GM13976 (cell line): Measurements from ENCODE around the gene CCDC88B.

Experiments
- DNase-seq: peaks from one replicate; pipeline ENCODE4 v3.0.0; 2012; ENCODE audit warnings: low spot score
- in situ Hi-C: fragments of 300-500 bp; cut with MboI; formaldehyde crosslinking; loops from one replicate; pipeline ENCODE4 v1.12.0; 2022; ENCODE audit warnings: low sequenced_read_pairs, mixed read lengths, inconsistent platforms; ENCODE audit not compliant: unreplicated experiment
- TF ChIP-seq, protein P1 (sequence below): IDR thresholded peaks from 2 replicates; pipeline ENCODE4 v1.5.1; 2012; ENCODE audit warnings: borderline replicate concordance, mild to moderate bottlenecking; ENCODE audit not compliant: insufficient read depth; ENCODE audit errors: extremely low read depth, missing control alignments, control extremely low read depth

The CCDC88B gene

GRCh38 chr11:64378335-64378880 is 38.4 kb downstream of the CCDC88B start:
- no peak for DNase-seq
- in situ Hi-C loops = no loop called here
- TF ChIP-seq, protein P1, sequence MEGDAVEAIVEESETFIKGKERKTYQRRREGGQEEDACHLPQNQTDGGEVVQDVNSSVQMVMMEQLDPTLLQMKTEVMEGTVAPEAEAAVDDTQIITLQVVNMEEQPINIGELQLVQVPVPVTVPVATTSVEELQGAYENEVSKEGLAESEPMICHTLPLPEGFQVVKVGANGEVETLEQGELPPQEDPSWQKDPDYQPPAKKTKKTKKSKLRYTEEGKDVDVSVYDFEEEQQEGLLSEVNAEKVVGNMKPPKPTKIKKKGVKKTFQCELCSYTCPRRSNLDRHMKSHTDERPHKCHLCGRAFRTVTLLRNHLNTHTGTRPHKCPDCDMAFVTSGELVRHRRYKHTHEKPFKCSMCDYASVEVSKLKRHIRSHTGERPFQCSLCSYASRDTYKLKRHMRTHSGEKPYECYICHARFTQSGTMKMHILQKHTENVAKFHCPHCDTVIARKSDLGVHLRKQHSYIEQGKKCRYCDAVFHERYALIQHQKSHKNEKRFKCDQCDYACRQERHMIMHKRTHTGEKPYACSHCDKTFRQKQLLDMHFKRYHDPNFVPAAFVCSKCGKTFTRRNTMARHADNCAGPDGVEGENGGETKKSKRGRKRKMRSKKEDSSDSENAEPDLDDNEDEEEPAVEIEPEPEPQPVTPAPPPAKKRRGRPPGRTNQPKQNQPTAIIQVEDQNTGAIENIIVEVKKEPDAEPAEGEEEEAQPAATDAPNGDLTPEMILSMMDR = no peak

DNA sequence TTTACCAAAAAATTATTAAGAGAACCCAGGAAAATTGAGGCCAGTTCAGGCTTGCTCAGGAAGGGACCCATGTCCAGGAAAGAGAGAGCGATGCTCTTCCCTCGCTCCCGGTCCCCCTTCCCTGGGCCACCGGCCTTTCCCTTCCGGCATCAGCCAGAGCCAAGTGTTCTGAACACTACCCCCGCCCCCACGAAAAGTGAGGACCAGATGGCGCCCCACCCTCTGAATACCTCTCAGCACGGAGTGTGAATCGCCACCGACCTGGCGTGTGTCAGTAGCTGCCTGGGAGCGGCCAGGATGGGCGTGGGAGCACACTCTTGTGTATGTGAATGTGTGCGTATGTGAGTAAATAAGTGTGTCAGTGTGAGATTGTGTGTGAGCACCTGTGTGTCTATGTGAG is 39.2 kb downstream of the CCDC88B start:
- no peak for DNase-seq
- in situ Hi-C loops = no loop called here
- TF ChIP-seq, protein P1 = no peak

- TF ChIP-seq, protein P1 = no peak
- in situ Hi-C loops = no loop called here
- DNase-seq = no peak
Measured at GRCh38 chr11:64379817-64380709, 40.1 kb downstream of the CCDC88B start.

GRCh38 chr11:64381350-64381749 is 41.3 kb downstream of the CCDC88B start:
- in situ Hi-C loops = no loop called here
- no peak for DNase-seq
- TF ChIP-seq, protein P1 = no peak

DNA sequence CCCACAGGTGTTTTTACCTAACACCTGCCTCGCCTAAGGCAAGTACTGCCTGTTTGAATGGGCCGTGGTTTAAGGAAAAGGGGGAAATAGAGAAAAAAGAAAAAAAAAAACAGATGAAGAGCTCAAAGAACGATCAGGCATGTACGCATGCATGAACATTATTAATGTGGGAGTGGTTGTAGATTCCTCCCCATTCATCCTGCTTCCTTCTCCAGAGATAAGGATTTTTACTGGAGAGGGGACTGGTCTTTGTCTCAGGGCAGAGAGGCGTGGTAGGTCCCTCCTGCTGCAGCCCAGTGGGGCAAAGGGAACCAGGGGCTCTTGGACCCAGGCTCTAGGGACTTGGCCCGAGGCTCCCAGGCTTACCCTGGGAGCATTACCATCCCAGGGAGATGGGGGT is 42.0 kb downstream of the CCDC88B start:
- TF ChIP-seq, protein P1 = no peak
- no peak for DNase-seq

GRCh38 chr11:64382586-64382985 is 42.6 kb downstream of the CCDC88B start:
- in situ Hi-C loops = no loop called here
- DNase-seq = no peak
- TF ChIP-seq, protein P1 = no peak

More for the DNA sequence above, 42.0 kb downstream of the CCDC88B start:
- in situ Hi-C loops = no loop called here
